Choroid plexus epithelial cell (primary cell): ENCODE data around the gene RASAL2.
A peak's percentile ranks its signal among the peaks of the same experiment; 100 is the strongest.
"Not testable (repeated sequence)": the region's sequence is repeated elsewhere in the genome, so short reads cannot be mapped to it uniquely, and the experiment has no call there.

Experiments used
- DNase-seq: peaks from one replicate; pipeline ENCODE4 v3.0.0-alpha.2; 2010; ENCODE audit warnings: low read depth
- H3K4me3 ChIP-seq: 2 replicates; pipeline ENCODE4 v1.5.1; 2011; ENCODE audit warnings: low read depth, mild to moderate bottlenecking, control low read depth, low read length, moderate library complexity
- CTCF ChIP-seq: conservative IDR thresholded peaks from 2 replicates; pipeline ENCODE4 v1.5.1; 2011; ENCODE audit warnings: low read depth, mild to moderate bottlenecking, control low read depth, inconsistent platforms, low read length, moderate library complexity

Gene RASAL2

GRCh38 chr1:178088651-178089050 lies 5.3 kb upstream of the RASAL2 start:
- H3K4me3 ChIP-seq = no peak overlapping the region
- TF ChIP-seq CTCF = no peak
- no peak for DNase-seq

GRCh38 chr1:178091454-178091853 lies 2.5 kb upstream of the RASAL2 start:
- not testable (repeated sequence) for DNase-seq, H3K4me3 ChIP-seq

- H3K4me3 ChIP-seq = no peak overlapping the region
- DNase-seq = peak; percentile 63
- no peak for TF ChIP-seq CTCF
Measured at GRCh38 chr1:178091986-178092745, 1.7 kb upstream of the RASAL2 start.

- DNase-seq = no peak
- peak; percentile 33 for TF ChIP-seq CTCF
- H3K4me3 ChIP-seq = peak overlapping the region; percentile 86
Measured at GRCh38 chr1:178092878-178093493, 918 bp upstream of the RASAL2 start.

- peak overlapping the region; percentile 86 for H3K4me3 ChIP-seq
- peak; percentile 98 for DNase-seq
- no peak for TF ChIP-seq CTCF
Measured at GRCh38 chr1:178093494-178093950, 382 bp upstream of the RASAL2 start.

- TF ChIP-seq CTCF = no peak
- H3K4me3 ChIP-seq = peak overlapping the region; percentile 86
- DNase-seq = peak; percentile 55
Measured at GRCh38 chr1:178094739-178095645, 1.1 kb downstream of the RASAL2 start.

GRCh38 chr1:178096421-178096820 lies 2.5 kb downstream of the RASAL2 start:
- H3K4me3 ChIP-seq = peak overlapping the region; percentile 86
- DNase-seq = peak; percentile 32
- no peak for TF ChIP-seq CTCF
